Measurements from ENCODE around the gene DENND4B.

DENND4B gene

DNA sequence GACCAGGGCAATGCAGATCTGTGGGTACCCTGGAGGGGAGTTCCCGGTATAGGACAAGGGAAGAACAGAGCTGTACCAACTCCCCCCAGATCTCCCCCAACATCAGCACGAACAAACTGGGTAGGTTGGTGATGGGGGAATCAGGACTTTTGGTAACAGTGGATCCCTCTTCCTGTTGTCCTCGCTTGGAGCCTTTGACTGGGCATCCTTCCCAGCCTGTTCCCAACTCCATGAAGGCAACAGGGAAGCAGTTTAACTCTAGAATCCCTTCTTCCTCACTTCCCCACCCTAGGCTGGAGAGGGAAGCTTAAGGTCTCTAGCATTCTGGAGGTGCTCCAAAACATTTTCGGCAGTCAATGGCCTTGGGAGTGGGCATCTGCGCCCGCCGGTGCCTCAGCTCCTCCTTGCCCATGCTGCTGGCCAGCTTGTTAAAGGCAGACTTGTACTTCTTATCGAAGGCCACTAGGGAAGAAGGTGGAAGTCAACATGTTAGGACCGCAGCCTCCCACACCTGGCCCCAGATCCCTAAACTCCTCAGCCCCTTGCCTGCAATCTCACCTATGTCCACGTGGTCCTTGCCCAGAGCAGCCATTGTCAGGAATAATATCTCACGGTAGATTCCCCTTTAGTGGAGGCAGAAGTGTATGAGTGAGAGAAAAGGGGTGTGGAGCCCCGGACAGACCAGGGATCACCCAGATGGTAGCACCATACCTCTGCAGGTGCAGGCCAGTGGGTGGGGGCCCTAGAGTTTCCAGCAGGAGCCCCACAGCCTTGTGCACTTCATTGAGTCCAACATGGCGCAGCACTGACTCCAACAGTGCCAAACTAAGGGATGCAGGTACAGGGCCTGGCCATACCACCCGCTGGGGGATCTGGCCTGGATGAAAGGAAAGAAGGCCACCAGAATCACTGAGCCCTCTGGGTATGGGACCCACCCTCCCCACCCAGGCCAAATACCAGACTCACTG, 16.3 kb downstream of the DENND4B start:
- H4K20me1 ChIP-seq, result no peaks in the 10 kb centered on the region
- no peak overlapping the region for H3K27ac ChIP-seq
- no peaks in the 10 kb centered on the region for H3K27me3 ChIP-seq
- no peak overlapping the region for H3K9ac ChIP-seq
- H3K4me2 ChIP-seq, result no peak overlapping the region
- H3K36me3 ChIP-seq, result peaks cover 63% of the 10 kb centered on the region
- H3K9me3 ChIP-seq, result no peaks in the 10 kb centered on the region
- H3K4me1 ChIP-seq, result peaks cover 36% of the 10 kb centered on the region
- H3K4me3 ChIP-seq, result no peak overlapping the region
- TF ChIP-seq Cebpa-rat (IDR thresholded peaks at IDR 0.05), result no peak

DNA sequence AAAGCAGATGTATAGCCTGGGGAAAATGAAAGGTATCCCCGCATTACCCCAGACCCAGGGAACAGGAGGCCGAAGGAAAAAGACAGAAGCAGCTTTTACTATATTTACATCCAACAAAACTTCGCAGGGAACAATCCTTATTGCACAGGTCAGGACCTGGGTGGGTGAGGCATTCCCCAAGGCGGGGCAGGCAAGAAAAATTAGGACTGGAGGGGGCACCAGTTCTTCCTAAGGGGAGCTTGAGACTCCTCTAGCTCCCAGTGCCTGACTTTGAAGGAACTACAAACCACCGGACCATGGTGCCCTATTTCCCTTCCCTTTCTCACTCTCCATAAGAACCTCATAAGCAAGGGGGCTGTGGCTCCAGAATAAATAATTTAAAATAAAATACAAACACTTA, 17.1 kb downstream of the DENND4B start:
- Histone ChIP-seq H3K4me1 (peaks cover 40% of the 10 kb centered on the region), H3K4me2 (peak overlapping the region; percentile 37), H3K9me3 (no peaks in the 10 kb centered on the region), H4K20me1 (no peaks in the 10 kb centered on the region), H3K9ac (no peak overlapping the region), H3K4me3 (no peak overlapping the region), H3K27me3 (no peaks in the 10 kb centered on the region), H3K36me3 (peaks cover 55% of the 10 kb centered on the region), H3K27ac (peak overlapping the region; percentile 22; the same call in 1 of the 2 replicates)
- no peak for TF ChIP-seq Cebpa-rat (IDR thresholded peaks at IDR 0.05)

DNA sequence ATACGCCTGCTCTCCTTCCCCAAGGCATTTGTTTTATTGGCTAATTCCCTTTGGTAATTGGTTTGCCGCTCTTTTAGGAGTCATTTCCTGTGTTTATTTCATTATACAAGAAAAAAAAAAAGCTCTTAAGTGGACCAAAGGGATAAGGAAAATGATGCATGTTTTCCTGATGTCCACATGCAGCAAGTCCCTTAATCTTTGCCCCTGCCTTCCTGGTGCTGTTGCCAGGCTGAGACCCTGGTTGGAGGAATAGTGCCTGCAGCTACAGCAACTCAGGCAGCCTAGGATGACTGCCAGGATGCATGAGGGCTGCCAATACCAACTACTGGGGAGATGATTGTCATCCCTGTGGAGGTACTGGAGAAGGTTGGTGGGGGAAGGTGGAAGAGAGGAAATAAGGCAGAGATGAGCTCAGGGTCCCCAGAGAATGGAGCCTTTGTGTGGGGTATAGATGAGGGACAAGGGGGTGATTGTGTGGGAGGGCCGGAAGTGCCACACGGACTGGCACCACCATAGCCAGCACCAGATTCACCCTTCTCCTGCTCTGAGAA, 17.7 kb downstream of the DENND4B start:
- Histone ChIP-seq H4K20me1 (no peaks in the 10 kb centered on the region), H3K9me3 (no peaks in the 10 kb centered on the region), H3K36me3 (peaks cover 49% of the 10 kb centered on the region), H3K27ac (0 out of 2 replicates have a peak overlapping the region, but pooled peaks have one; percentile 31), H3K4me3 (no peak overlapping the region), H3K9ac (no peak overlapping the region), H3K27me3 (no peaks in the 10 kb centered on the region), H3K4me1 (peaks cover 46% of the 10 kb centered on the region), H3K4me2 (peak overlapping the region; percentile 37)
- no peak for TF ChIP-seq Cebpa-rat (IDR thresholded peaks at IDR 0.05)

DNA sequence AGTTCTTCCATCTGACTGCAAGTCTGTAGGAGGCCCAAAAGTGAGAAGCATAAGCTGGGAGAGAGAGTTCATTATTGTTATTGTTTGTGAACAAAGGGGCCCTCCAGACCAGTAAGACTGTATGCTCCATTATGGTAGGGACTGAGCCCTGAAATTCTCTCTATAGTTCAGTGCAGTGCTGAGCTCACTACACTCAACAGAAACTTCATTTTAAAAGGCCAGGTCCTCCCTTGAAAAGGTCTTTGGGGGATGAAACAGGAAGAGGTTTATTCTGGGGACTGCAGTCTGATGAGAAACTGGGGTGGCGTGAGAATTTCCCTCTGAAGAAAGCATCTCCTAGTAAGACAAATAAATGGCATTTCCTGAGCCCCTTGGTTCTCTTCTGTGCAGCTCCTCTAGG, 18.3 kb downstream of the DENND4B start:
- no peak overlapping the region for H3K4me3 ChIP-seq
- TF ChIP-seq Cebpa-rat (IDR thresholded peaks at IDR 0.05), result no peak
- peak overlapping the region; percentile 37 for H3K4me2 ChIP-seq
- H3K4me1 ChIP-seq, result peaks cover 48% of the 10 kb centered on the region
- no peaks in the 10 kb centered on the region for H4K20me1 ChIP-seq
- H3K9ac ChIP-seq, result 0 out of 2 replicates have a peak overlapping the region, but pooled peaks have one; percentile 32
- peaks cover 43% of the 10 kb centered on the region for H3K36me3 ChIP-seq
- no peaks in the 10 kb centered on the region for H3K9me3 ChIP-seq
- H3K27me3 ChIP-seq, result no peaks in the 10 kb centered on the region
- peak overlapping the region; percentile 31; the same call in 1 of the 2 replicates for H3K27ac ChIP-seq

DNA sequence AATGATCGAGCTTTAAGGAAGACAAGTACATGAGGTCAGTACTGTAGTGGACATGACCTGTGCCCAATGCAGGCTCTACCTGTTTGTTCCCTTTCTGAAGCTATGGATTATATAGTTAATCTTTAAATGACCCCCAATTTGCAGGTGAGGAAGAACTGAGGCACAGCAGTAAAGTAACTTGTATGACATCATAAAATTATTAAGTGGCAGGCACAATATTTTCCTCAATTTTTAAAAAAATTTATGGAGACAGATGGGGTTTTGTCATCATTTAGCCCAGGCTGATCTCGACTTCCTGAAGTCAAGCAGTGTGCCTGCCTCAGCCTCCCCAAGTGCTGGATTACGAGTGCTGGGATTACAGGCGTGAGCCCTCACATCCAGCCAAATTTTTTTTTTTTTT, 20.1 kb downstream of the DENND4B start:
- peaks cover 8% of the 10 kb centered on the region for H4K20me1 ChIP-seq
- no peaks in the 10 kb centered on the region for H3K27me3 ChIP-seq
- H3K9ac ChIP-seq, result no peak overlapping the region
- peaks cover 25% of the 10 kb centered on the region for H3K36me3 ChIP-seq
- no peak overlapping the region for H3K4me3 ChIP-seq
- H3K4me2 ChIP-seq, result peak overlapping the region; percentile 64; the same call in 1 of the 2 replicates
- H3K4me1 ChIP-seq, result peaks cover 50% of the 10 kb centered on the region
- no peak overlapping the region for H3K27ac ChIP-seq
- H3K9me3 ChIP-seq, result no peaks in the 10 kb centered on the region
- TF ChIP-seq Cebpa-rat (IDR thresholded peaks at IDR 0.05), result no peak

DNA sequence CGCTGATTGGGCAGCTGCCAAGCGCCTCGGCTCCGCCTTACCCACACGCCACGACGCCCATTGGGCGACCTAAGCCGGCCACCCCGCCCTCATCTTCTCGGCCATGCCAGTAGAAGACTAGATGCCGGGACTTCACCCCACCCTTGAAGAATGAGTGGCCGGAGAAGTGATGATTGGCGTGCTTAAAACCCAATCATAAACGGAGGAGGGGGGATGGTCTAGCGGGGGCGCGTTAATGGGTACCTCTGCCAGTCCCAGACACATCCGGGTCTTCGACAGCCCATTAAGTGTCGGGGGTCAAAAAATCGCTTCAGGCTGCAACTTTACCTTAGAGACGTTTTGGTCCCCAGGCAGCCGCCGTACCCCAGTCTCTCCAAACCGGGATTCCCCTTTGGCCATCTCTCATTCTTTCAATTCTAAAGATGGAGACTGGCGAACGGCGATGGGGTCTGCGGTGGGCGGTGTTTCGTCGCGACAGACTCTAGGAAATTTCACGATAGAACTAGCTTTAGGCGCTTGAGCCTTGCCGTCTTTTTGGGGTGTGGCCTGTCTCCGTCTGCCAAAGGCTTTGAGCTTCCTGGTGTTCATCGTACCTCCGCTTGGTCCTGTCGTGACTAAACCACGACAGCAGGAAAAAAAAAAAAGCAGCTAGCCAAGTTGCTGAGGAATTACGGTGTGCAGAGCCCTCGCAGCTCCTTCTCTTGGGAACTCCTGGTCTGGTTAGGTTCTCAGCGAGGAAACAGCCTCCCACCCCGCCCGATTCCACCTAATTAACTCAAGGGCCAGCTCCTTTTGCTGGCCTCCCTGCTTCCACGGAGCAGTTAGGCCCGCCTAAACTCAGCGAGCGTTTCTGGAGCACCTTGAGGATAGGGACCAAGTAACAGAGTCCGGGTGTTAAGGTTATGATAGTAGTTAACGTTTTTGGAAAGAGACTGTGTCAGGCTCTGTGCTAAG, 23.3 kb downstream of the DENND4B start, which contains the start of gene GATAD2B:
Gene GATAD2B, minus strand, starts transcription at position 1 of the 954 bp plus-strand sequence. CDS start 94,625 bp downstream, outside the sequence.
- H3K36me3 ChIP-seq, result peaks cover 4% of the 10 kb centered on the region; the same call in 1 of the 2 replicates
- H3K4me1 ChIP-seq, result peaks cover 62% of the 10 kb centered on the region
- peak within 1 kb of the TSS; percentile 91 for H3K9ac ChIP-seq
- peak within 1 kb of the TSS; percentile 78 for H3K4me3 ChIP-seq
- no peak for TF ChIP-seq Cebpa-rat (IDR thresholded peaks at IDR 0.05)
- H4K20me1 ChIP-seq, result peaks cover 39% of the 10 kb centered on the region
- H3K9me3 ChIP-seq, result no peaks in the 10 kb centered on the region
- H3K27me3 ChIP-seq, result no peaks in the 10 kb centered on the region
- H3K27ac ChIP-seq, result peak within 1 kb of the TSS; percentile 87
- H3K4me2 ChIP-seq, result peak within 1 kb of the TSS; percentile 96

DNA sequence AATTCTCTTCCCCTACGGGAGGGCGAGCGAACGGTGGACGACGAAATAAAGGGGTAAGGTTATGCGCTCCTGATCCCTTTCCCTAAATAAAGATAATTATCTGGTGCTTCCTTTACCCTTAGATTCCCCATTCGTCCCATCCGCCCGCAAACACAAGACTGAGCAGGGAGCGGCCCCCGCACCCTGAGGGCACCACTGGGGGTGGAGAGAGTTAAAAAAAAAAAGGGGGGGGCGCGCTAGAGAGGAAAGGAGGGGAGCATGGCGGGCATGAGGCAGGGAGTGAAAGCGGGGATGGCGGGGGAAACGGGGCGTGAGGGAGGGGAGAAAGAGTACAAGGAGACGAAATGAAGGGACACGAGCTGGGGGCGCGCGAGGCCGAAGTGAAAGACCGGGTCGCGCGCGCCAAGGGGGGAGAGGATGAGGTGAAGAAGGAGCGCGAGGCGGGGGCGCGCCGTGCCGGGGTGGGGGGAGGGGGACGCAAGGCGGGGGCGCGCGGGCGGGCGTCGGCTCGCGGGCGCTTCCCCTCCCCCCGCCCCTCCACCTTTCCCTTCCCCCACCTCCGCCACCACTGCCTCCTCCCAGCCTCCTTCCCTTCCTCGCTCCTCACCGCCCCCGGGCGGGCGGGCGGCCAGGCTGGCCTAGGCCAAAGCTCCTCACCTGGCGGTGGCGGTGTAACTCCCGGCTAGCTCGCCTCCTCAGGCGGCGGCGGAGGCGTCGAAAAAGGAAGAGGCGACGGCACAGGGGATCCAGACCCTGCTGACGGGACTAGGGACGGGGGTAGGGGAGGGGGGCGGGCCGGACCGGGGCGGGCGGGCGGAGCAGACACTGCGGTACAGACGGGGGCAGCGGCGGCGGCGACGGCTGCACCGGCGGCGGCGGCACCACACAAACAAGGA, 24.2 kb downstream of the DENND4B start:
- no peak for TF ChIP-seq Cebpa-rat (IDR thresholded peaks at IDR 0.05)
- peaks cover 13% of the 10 kb centered on the region for H3K36me3 ChIP-seq
- no peaks in the 10 kb centered on the region for H3K27me3 ChIP-seq
- peak overlapping the region; percentile 87 for H3K27ac ChIP-seq
- H3K4me1 ChIP-seq, result peaks cover 53% of the 10 kb centered on the region
- no peaks in the 10 kb centered on the region for H3K9me3 ChIP-seq
- H4K20me1 ChIP-seq, result peaks cover 48% of the 10 kb centered on the region
- H3K4me3 ChIP-seq, result peak overlapping the region; percentile 78
- peak overlapping the region; percentile 96 for H3K4me2 ChIP-seq
- peak overlapping the region; percentile 91 for H3K9ac ChIP-seq

DNA sequence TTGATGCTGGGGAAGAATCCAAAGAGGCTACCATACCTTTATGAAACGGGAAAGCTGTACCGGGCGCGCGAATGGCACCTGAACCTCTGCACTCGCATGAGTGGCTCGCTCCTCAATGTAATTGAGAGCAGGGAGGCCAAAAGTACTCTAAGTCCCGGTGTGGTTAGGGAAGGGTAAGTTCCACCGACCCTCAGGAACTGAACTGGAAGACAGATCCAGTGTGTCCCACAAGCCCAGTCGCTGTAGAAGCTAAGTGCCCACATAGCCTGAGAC, 24.8 kb downstream of the DENND4B start:
- Histone ChIP-seq H3K9ac (peak overlapping the region; percentile 91), H3K27ac (peak overlapping the region; percentile 87), H3K4me1 (peaks cover 47% of the 10 kb centered on the region), H3K4me2 (peak overlapping the region; percentile 96), H3K27me3 (no peaks in the 10 kb centered on the region), H3K9me3 (no peaks in the 10 kb centered on the region), H3K36me3 (peaks cover 14% of the 10 kb centered on the region), H4K20me1 (peaks cover 54% of the 10 kb centered on the region), H3K4me3 (peak overlapping the region; percentile 78)
- TF ChIP-seq Cebpa-rat (IDR thresholded peaks at IDR 0.05), result no peak

Data from BLaER1 (cell line).